ENCODE results near the gene ATOH8.

DNA sequence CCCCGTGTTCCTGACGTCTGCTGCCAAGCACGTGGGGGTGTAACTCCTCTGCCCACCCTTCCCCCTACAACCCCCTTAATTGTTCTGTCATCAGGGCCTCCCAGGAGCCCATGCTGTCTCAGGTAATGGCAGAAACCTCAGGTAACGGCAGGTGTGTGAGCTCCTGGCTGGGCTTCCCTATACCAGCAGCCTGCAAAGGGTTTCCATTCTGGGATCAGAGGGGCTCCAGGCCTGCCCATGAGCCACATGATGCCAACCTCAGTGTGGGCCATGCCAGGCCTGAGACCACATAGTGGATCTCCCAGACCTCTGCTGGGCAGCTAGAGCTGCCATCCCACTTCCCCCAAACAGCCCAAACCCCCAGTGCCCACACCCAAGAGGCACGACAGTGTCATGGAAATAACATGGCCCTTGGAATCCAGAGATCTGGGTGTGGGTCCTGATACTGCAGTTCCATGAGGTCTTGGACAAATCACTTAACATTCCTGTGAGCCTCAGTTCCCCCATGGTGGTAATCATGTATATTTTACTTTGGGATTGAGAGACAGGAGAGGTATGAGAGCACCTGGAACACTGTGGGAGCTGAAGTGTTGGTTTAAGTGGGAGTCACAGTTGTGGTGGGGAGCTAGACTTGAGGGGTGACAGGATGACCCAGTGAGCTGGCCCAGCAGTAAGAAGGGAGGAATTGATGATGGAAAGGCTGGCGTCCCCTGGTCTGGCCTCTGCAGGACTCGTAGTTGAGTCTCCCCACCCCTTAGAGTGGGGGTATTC lies 59.6 kb downstream of the ATOH8 start:
- TF ChIP-seq GATA3 (IDR thresholded peaks at IDR 0.05; ENCODE audit: low read depth, low read length) (no peak), GATA2 (IDR thresholded peaks at IDR 0.05; ENCODE audit: low read depth, low read length) (no peak)

Measured in SH-SY5Y (cell line).